A673 (cell line): ENCODE results near the gene EHD3. TPM values are rescaled to one million over a fixed set of nuclear protein-coding genes. Genes with fewer than 3 reads are reported as not detected.

Experiments
- BruUV-seq: library from RNA; stranded (reverse); fragments of 400-500 nt; replicated peaks from 2 replicates; lab custom pipeline; 2021; lab: Mats Ljungman, UMichigan
- CTCF ChIA-PET: fragments of 300-600 bp; sonication (Branson Sonifier 250); formaldehyde crosslinking; loops from one replicate; lab custom pipeline; 2022; ENCODE audit warnings: antibody characterized with exemption; lab: Charles Lee
- POLR2A ChIA-PET: fragments of 300-600 bp; sonication (Branson Sonifier 250); formaldehyde crosslinking; loops from one replicate; lab custom pipeline; 2022; ENCODE audit warnings: antibody characterized with exemption; ENCODE audit not compliant: low non-redundant PET; lab: Charles Lee
- DNase-seq: peaks from one replicate; pipeline ENCODE4 v3.0.0-alpha.2; 2015; ENCODE audit warnings: low spot score
- H3K27ac ChIP-seq: fragments of 200-600 bp; sonication (generic); 2 replicates; pipeline ENCODE4 v1.5.1; 2016; ENCODE audit warnings: mixed run types, low read depth, mild to moderate bottlenecking, mixed read lengths, antibody characterized with exemption, low read length; ENCODE audit not compliant: poor library complexity, severe bottlenecking
- H3K27me3 ChIP-seq: fragments of 200-600 bp; sonication (generic); replicated peaks from 2 replicates; pipeline ENCODE4 v1.6.1; 2017; ENCODE audit warnings: mixed run types, low read depth, mild to moderate bottlenecking, mixed read lengths, antibody characterized with exemption, low read length; ENCODE audit not compliant: insufficient read depth, poor library complexity
- H3K36me3 ChIP-seq: fragments of 200-600 bp; sonication (generic); 2 replicates; pipeline ENCODE4 v1.6.1; 2016; ENCODE audit warnings: mixed run types, mild to moderate bottlenecking, mixed read lengths, antibody characterized with exemption, low read length; ENCODE audit not compliant: insufficient read depth, poor library complexity, severe bottlenecking
- H3K4me1 ChIP-seq: fragments of 200-600 bp; sonication (generic); 2 replicates; pipeline ENCODE4 v1.6.1; 2017; ENCODE audit warnings: mixed run types, mild to moderate bottlenecking, mixed read lengths, antibody characterized with exemption, low read length; ENCODE audit not compliant: insufficient read depth, poor library complexity, severe bottlenecking
- H3K4me3 ChIP-seq: fragments of 200-600 bp; sonication (generic); 2 replicates; pipeline ENCODE4 v1.5.1; 2016; ENCODE audit warnings: low read depth, mixed run types, mild to moderate bottlenecking, mixed read lengths, low read length; ENCODE audit not compliant: poor library complexity, severe bottlenecking
- H3K9me3 ChIP-seq: fragments of 200-600 bp; sonication (generic); 2 replicates; pipeline ENCODE4 v1.6.1; 2016; ENCODE audit warnings: mixed run types, low read depth, mild to moderate bottlenecking, mixed read lengths, antibody characterized with exemption, low read length; ENCODE audit not compliant: poor library complexity, severe bottlenecking
- CTCF ChIP-seq: fragments of 300-800, 200-600 bp; sonication (generic); conservative IDR thresholded peaks from 2 replicates; pipeline ENCODE4 v1.5.1; 2017; ENCODE audit warnings: low read depth, mild to moderate bottlenecking, antibody characterized with exemption, low read length, moderate library complexity, mixed read lengths
- EZH2 ChIP-seq: fragments of 200-600 bp; sonication (generic); IDR thresholded peaks from 2 replicates; pipeline ENCODE4 v1.6.1; 2017; ENCODE audit warnings: borderline replicate concordance, low read depth, mild to moderate bottlenecking, mixed read lengths, antibody characterized with exemption, low read length; ENCODE audit not compliant: poor library complexity, severe bottlenecking
- intact Hi-C: fragments of 100-400 bp; cut with micrococcal nuclease; formaldehyde crosslinking; loops from one replicate; pipeline ENCODE4 v1.10.0; 2022; ENCODE audit not compliant: unreplicated experiment
- total RNA-seq: library from RNA; stranded (reverse); gene quantifications from 2 replicates; pipeline ENCODE4 v1.2.3, GENCODE V29; 2021

Gene EHD3
- total RNA-seq, 1 experiment from 2014 or later: 4.4 TPM

GRCh38 chr2:31314761-31315160 lies 80.8 kb downstream of the EHD3 start:
- no peaks in the 10 kb centered on the region for H3K27me3 ChIP-seq
- peaks cover 19% of the 10 kb centered on the region for H3K4me1 ChIP-seq
- H3K9me3 ChIP-seq: no peaks in the 10 kb centered on the region
- TF ChIP-seq EZH2: no peak
- no peak for TF ChIP-seq CTCF
- CTCF ChIA-PET: no interaction called here
- intact Hi-C loops: no loop called here
- POLR2A ChIA-PET: no interaction called here
- H3K4me3 ChIP-seq: no peak overlapping the region
- H3K36me3 ChIP-seq: no peaks in the 10 kb centered on the region
- no TSS peak for BruUV-seq
- no peak for DNase-seq
- H3K27ac ChIP-seq: no peak overlapping the region

GRCh38 chr2:31317396-31317795 lies 83.4 kb downstream of the EHD3 start:
- no peaks in the 10 kb centered on the region for H3K27me3 ChIP-seq
- H3K4me1 ChIP-seq: peaks cover 19% of the 10 kb centered on the region
- intact Hi-C loops: no loop called here
- no peaks in the 10 kb centered on the region for H3K9me3 ChIP-seq
- BruUV-seq: no TSS peak
- POLR2A ChIA-PET: no interaction called here
- H3K4me3 ChIP-seq: no peak overlapping the region
- H3K27ac ChIP-seq: no peak overlapping the region
- CTCF ChIA-PET: no interaction called here
- TF ChIP-seq CTCF (0 out of 2 replicates have a peak, but pooled peaks have one; percentile 18), EZH2 (no peak)
- DNase-seq: no peak
- H3K36me3 ChIP-seq: no peaks in the 10 kb centered on the region

GRCh38 chr2:31318361-31319336 lies 84.7 kb downstream of the EHD3 start:
- no peaks in the 10 kb centered on the region for H3K27me3 ChIP-seq
- intact Hi-C loops: no loop called here
- peak overlapping the region; percentile 55 for H3K27ac ChIP-seq
- H3K4me1 ChIP-seq: peaks cover 19% of the 10 kb centered on the region
- no peaks in the 10 kb centered on the region for H3K9me3 ChIP-seq
- H3K4me3 ChIP-seq: no peak overlapping the region
- BruUV-seq: no TSS peak
- TF ChIP-seq CTCF (no peak), EZH2 (no peak)
- peak; percentile 78 for DNase-seq
- H3K36me3 ChIP-seq: no peaks in the 10 kb centered on the region
- POLR2A ChIA-PET: interaction anchor here (0.5 to 0.6 kb wide), 3 partner anchors 242 to 613 kb away, joined by 3 to 6 read pairs (median 3); no protein-coding TSS in a partner anchor
- CTCF ChIA-PET: interaction anchor here (0.6 kb wide), 1 partner anchor 12 kb away, joined by 7 read pairs; no protein-coding TSS in a partner anchor

Other genes with a start within 250 kb of the EHD3 start
- gene GALNT14, start 95.7 kb upstream of the EHD3 start, total RNA-seq: 6.9 and 9.7 TPM in 2 replicates
- gene CAPN14, start 16.6 kb upstream of the EHD3 start, total RNA-seq: 0.13 and 0.35 TPM in 2 replicates
- 0.09 and 0.19 TPM in 2 replicates for gene XDH, start 180.6 kb downstream of the EHD3 start, total RNA-seq